Fibroblast of peridontal ligament (primary cell): Measurements from ENCODE around the gene MARCKS.

Experiments
- DNase-seq: peaks from one replicate; pipeline ENCODE4 v3.0.0-alpha.2; 2010; ENCODE audit errors: extremely low read depth

MARCKS gene, protein sequence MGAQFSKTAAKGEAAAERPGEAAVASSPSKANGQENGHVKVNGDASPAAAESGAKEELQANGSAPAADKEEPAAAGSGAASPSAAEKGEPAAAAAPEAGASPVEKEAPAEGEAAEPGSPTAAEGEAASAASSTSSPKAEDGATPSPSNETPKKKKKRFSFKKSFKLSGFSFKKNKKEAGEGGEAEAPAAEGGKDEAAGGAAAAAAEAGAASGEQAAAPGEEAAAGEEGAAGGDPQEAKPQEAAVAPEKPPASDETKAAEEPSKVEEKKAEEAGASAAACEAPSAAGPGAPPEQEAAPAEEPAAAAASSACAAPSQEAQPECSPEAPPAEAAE

DNA sequence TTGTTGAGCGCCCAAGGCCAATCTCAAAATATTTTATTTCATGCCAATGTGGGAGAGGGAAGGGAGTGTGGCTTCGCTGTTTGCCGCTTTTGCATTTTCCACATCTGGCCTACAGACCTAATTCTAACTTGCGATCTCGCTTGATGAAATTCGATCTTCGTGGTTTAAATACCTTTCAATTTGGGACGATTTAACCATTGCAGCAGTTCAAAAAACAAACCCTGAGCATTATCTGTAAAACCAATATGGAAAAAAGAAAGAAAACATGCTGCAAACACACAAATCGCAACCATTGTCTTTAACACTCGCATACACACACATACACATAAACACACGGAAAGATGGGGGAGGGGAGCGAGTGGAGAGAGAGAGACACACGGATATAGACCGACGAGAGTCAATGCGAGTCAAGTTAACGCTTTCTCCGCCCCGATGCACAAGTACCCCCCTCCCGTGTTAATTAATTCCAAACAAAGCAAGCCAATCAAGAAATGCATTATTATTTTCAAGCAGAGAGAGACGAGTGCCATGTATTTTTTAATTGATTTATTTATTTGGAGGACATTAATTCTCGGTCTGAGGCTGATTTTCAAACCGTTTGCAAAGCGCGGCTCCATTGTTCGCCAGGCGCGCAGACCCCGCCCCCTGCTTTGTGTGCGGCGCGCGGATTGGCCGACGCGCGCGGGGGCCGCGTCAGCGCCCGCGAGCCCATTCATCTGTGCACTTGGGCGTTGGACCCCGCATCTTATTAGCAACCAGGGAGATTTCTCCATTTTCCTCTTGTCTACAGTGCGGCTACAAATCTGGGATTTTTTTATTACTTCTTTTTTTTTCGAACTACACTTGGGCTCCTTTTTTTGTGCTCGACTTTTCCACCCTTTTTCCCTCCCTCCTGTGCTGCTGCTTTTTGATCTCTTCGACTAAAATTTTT is at the start of gene MARCKS:
MARCKS (plus strand) TSS at position 721 of the 931 bp plus-strand sequence. CDS start 401 bp downstream, outside the sequence.
- DNase-seq: peak; percentile 93

DNA sequence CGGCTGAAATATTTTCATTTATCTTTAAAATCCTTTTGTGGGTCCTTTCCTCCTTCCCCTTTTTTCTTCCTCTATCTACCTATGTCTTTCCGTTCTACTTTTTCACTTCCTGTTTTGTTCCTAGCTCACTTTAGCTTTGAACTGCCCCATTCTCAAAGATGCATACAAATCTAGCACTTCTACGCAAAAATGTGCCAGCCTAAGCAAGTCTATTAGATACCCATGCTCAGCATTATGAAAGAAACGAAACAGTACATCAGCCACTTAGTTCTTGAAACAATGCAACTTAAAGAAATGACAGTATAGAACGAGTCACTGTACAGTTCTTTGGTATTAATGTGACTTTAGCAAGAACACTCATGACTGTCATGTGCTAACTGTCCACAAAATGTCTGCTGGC is 47.3 kb upstream of the MARCKS start:
- no peak for DNase-seq

DNA sequence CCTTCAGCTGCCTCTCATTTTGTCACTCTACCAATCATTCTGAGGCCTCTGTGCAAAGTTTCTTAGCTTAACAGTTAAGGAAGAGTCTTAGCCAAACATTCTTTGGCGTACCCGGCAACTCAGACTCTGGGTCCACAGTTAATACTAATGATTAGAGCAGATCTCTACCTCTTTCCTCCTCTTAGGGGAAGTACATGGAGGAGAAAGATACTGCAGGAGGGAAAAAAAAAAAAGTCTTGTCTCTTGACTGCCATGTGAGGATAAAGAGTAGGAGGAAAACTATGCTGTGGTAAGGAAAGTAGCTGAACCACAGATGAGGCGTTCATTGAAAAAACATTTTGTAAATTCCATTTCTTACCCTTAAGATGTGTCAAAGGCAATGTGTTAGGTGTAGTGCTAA is 44.0 kb upstream of the MARCKS start:
- DNase-seq: peak; percentile 84

DNA sequence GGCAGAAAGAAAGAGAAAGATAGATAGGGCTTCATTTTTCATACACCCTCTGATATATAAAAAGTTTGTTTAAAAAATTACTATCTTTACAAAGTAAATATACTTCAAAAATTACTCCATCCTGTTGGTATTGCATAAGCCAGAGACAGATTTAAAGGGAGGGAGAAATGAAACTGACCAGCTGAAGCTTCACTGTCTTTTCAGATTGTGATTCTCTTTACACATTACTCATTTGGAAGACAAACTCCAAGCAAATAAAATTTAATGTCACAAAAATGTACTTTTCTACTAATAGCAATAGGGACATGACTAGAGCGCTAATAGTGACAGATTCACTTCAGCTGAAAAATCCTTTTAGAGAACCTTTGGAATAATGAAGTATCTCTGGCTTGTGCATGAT is 38.6 kb upstream of the MARCKS start:
- peak; percentile 54 for DNase-seq

DNA sequence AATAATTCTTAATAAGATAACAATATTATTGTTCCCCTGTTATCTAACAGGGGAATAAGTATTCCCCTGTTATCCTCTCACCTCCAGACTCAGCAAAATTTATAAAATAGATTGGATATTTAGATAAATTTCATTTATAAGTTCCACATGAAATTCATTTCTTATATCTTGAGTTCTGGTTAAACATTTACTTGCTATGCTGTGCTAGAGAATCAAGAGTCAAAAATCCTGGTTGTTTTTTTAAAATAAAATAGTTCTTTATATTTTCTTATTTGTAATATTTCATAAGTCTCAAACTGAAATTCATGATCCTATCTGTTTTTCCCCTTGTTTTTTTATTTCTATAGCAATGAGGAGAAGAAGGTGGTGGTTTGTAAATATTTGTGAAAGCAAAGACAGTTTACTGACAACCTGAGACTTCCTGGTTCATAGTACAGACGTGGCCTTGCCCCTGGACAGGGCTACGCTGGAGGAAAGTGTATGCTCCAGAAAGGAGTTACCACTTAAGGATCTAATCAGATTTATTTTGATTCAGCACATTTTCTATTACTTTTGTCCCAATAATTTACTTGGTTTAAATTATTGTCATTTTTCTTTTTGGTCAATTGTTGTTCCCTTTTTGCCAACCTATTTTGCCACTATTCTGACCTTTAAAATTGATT is 37.8 kb upstream of the MARCKS start:
- no peak for DNase-seq

DNA sequence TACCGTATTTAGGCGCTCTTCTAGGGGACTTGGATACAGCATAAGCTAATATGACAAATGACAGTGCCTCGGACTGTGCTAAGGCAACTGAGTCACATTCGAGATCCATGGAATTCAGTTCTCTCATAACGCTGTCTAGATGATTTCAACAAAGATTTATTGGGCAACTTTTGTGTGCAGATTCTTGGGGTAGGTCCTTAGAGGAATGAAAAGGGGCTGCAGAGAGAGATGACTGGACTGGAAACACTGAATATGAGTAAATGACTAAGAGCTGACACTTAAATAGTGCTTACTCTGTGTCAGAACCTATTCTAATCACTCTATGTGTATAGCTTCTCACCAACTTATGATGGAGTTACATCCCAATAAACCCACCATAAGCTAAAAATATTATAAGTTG is 36.4 kb upstream of the MARCKS start:
- peak; percentile 18 for DNase-seq

DNA sequence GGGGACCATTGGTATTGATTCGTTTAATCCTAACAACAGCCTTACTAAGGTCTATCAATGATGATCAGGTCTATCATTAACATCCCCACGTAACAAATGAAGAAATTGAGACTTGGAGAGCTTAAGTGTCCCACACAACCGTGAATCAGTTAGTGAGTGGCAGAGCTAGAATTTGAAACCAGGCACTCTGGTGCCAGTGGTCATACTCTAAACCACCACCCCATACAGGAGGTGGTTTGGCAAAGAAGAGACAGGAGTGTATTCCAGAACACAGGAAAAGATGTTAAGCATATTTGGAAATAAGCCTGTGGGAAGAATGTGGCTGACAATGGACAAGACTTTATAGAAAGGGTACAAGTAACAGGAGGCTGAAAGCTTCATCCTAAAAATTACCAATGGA is 35.7 kb upstream of the MARCKS start:
- DNase-seq: no peak

DNA sequence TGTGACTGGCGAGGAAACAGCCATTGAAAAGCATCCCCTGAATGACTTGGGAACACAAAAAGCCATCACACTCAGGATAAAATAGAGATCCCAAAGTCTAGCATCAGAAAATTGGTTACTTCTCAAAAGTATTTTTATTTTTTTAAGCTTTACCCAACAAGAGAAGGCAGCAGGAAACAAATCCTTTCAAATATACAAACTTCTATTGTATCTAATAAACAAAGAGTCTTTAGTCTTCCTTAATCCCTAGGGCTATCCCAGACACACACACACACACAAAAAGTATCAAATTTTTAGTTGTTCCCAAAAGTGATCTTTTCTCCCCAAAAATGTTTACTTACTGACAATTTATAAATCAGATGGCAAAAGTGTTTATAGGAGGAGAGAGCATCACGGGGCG is 33.2 kb upstream of the MARCKS start:
- no peak for DNase-seq

- peak; percentile 68 for DNase-seq
Observed at GRCh38 chr6:113824411-113824810, 32.7 kb upstream of the MARCKS start.

GRCh38 chr6:113824866-113825265 is 32.3 kb upstream of the MARCKS start:
- no peak for DNase-seq

- peak; percentile 92 for DNase-seq
Observed at GRCh38 chr6:113825781-113826180, 31.4 kb upstream of the MARCKS start.

GRCh38 chr6:113828984-113829695 is 28.0 kb upstream of the MARCKS start:
- no peak for DNase-seq

GRCh38 chr6:113829696-113830045 is 27.5 kb upstream of the MARCKS start:
- DNase-seq: peak; percentile 72

GRCh38 chr6:113830140-113830539 is 27.0 kb upstream of the MARCKS start:
- no peak for DNase-seq

DNA sequence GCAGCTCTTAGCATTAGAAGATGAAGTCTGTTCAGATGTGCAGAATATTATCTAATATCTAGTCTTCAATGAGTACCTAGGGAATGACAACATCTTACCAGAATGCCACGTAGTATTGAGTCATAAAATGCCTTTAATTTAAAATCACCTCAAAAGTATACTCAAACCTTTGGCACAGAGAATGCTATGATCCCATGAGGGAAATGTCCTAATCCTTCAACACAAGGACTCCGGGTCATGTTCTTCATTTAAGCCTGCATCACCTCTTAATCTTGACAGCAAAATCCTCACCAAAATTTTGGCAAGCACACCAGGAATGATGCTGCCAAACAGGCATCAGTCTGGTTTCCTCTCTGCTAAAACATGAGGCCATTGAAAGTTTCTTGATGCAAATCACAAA is 23.6 kb upstream of the MARCKS start:
- DNase-seq: peak; percentile 67

DNA sequence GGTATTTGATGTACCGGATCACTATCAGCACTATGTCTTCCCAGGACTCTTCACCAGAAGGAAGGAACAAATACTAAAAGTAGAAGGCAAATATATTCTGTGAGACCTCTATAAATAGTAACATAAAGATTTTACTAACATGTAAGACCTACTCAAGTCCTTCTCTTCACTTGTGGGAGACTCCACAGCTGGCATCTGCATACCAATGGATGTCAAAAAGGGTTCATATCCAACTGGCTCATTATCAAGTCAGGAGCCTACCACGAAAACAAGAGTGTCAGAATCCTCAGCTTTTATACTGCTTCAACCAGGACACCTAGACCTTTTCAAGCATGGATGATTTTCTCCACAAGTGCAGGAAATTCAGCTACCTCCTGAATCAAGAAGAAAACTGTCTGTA is 20.0 kb upstream of the MARCKS start:
- no peak for DNase-seq

DNA sequence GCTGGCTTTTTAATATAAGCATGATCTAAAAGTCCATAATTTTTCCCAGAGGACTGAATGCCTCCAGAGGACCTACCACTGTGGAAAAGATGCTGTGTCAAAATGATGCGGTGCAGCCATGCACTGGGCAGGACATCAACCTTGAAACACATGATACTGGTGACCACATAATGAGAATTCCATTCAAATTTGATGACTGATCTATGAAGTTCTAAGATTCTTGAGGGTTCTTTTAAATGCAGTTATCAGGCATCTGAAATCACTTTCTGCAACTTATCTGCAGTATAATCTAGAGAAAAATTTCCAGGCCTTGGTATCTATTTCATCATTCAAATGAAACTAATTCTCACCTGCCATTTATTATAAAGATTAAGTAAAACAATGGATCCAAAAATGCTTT is 15.0 kb upstream of the MARCKS start:
- peak; percentile 69 for DNase-seq

DNA sequence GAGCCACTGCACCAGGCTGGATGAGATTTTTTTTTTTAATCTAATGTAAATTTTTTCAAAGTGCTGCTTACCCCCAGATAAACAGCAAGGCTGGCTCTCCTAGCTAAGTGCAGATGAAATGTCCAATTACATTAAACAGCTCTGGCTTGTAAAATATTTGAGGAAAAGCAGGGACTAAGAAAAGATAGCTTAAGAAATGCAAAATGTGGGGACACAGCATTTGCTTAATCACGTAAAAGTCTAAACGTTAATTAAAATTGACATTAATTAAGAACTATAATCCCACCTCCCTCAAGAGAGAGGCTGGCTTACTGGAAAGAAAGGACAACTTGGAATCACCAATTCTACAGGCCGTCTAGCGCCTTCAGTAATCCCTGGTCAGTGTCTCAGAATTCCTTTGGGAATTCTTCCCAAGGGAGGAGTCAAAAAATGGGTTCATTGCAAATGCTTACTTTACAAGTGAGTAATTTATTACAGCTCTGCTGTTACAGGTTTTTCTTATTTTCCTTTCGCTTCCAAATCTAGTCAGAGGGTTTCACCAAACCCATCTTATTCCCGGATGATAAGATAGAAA is 13.6 kb upstream of the MARCKS start:
- DNase-seq: no peak

GRCh38 chr6:113846577-113846976 is 10.6 kb upstream of the MARCKS start:
- no peak for DNase-seq

DNA sequence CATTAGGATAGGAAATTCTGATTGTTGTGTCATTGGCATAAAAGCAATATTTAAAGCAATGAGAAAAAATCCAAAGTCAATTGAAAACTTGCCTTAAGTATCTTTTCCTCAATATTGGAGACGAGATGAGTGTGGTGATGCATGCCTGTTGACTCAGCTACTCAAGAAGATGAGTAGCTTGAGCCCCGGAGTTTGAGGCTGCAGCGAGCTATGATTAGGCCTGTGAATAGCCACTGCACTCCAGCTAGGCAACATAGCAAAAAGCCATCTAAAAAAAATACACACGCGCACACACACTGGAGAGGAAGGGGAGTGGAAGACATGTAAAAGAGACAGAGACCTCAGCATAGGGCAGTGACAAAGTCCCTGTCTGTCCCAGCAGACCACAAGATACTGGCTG is 9.7 kb upstream of the MARCKS start:
- DNase-seq: peak; percentile 64

- DNase-seq: no peak
Observed at GRCh38 chr6:113848280-113848679, 8.9 kb upstream of the MARCKS start.
